SK-N-SH (cell line): Measurements from ENCODE around the gene PPP2R3A. TPM values are rescaled to one million over a fixed set of nuclear protein-coding genes. Genes with fewer than 3 reads are reported as not detected.

ENCODE experiments used
- CTCF ChIA-PET: fragments of 300-600, 350-600 bp; formaldehyde crosslinking; extraction: SDS; loops from one replicate; lab custom pipeline; 2021; lab: Yijun Ruan, JAX
- POLR2A ChIA-PET: fragments of 350-600 bp; sonication (Branson Sonifier 250); formaldehyde crosslinking; extraction: SDS; loops from one replicate; lab custom pipeline; 2020; ENCODE audit warnings: antibody characterized with exemption, inconsistent platforms; lab: Yijun Ruan, JAX
- DNase-seq: peaks from one replicate; pipeline ENCODE4 v3.0.0; 2012
- H2AFZ ChIP-seq: fragments of 200-600 bp; sonication (generic); 2 replicates; pipeline ENCODE4 v1.8.1; 2016; ENCODE audit warnings: antibody characterized with exemption, mild to moderate bottlenecking, low read depth
- H3F3A ChIP-seq: fragments of 200-600 bp; sonication (generic); replicated peaks from 2 replicates; pipeline ENCODE3; 2016; ENCODE audit warnings: antibody characterized with exemption, mild to moderate bottlenecking; ENCODE audit not compliant: insufficient read depth
- H3K27ac ChIP-seq, 2 experiments: fragments of 200-500 bp in 1 of 2; fragments of 200-600 bp in 1 of 2; sonication (Bioruptor generic) in 1 of 2; sonication (generic), shearing (Covaris generic) in 1 of 2; 2 replicates each; pipeline versions ENCODE4 v1.5.1 to v1.6.1; 2014 to 2016; ENCODE audit warnings: low read depth in 2 of 2, inconsistent platforms in 1 of 2, low read length in 1 of 2, mild to moderate bottlenecking in 1 of 2, mixed read lengths in 1 of 2
- H3K27me3 ChIP-seq: fragments of 200-600 bp; sonication (generic), shearing (Covaris generic); 2 replicates; pipeline ENCODE4 v1.6.1; 2016; ENCODE audit warnings: mixed run types; ENCODE audit not compliant: insufficient read depth
- H3K36me3 ChIP-seq, 2 experiments: fragments of 200-500 bp in 1 of 2; fragments of 200-600 bp in 1 of 2; sonication (Bioruptor generic) in 1 of 2; sonication (generic) in 1 of 2; replicated peaks in 1 of 2; 2 replicates each; pipeline versions ENCODE3 to v1.5.1; 2014 to 2016; ENCODE audit warnings: low read length in 1 of 2, mild to moderate bottlenecking in 1 of 2; ENCODE audit not compliant: insufficient read depth in 2 of 2, control insufficient read depth in 1 of 2
- H3K4me1 ChIP-seq, 2 experiments: fragments of 200-500 bp in 1 of 2; fragments of 200-600 bp in 1 of 2; sonication (Bioruptor generic) in 1 of 2; sonication (generic), shearing (Covaris generic) in 1 of 2; 2 replicates each; pipeline versions ENCODE4 v1.5.1 to v1.6.1; 2014 to 2016; ENCODE audit warnings: low read depth in 1 of 2, low read length in 1 of 2, mixed run types in 1 of 2; ENCODE audit not compliant: insufficient read depth in 2 of 2, control insufficient read depth in 1 of 2
- H3K4me2 ChIP-seq: fragments of 200-600 bp; sonication (generic), shearing (Covaris generic); 2 replicates; pipeline ENCODE4 v1.6.1; 2017; ENCODE audit warnings: mixed run types
- H3K4me3 ChIP-seq, 2 experiments: fragments of 200-500 bp in 1 of 2; fragments of 200-600 bp in 1 of 2; sonication (Bioruptor generic) in 1 of 2; sonication (generic), shearing (Covaris generic) in 1 of 2; 2 replicates each; pipeline versions ENCODE4 v1.5.1 to v1.8.1; 2014 to 2016; ENCODE audit warnings: low read depth in 2 of 2, inconsistent platforms in 1 of 2, low read length in 1 of 2, mild to moderate bottlenecking in 1 of 2, mixed read lengths in 1 of 2, moderate library complexity in 1 of 2
- H3K79me2 ChIP-seq: fragments of 200-600 bp; sonication (generic); 2 replicates; pipeline ENCODE4 v1.8.1; 2017; ENCODE audit warnings: mild to moderate bottlenecking; ENCODE audit not compliant: insufficient read depth
- H3K9ac ChIP-seq: fragments of 200-600 bp; sonication (generic); 2 replicates; pipeline ENCODE4 v1.6.1; 2017; ENCODE audit warnings: mixed run types
- H3K9me2 ChIP-seq: fragments of 200-600 bp; sonication (generic); 2 replicates; pipeline ENCODE4 v1.6.1; 2017; ENCODE audit warnings: mixed run types
- H3K9me3 ChIP-seq: fragments of 200-600 bp; sonication (generic); 2 replicates; pipeline ENCODE4 v1.6.1; 2017; ENCODE audit warnings: mixed run types, mild to moderate bottlenecking, moderate library complexity
- H4K20me1 ChIP-seq: fragments of 200-600 bp; sonication (generic); 2 replicates; pipeline ENCODE4 v1.6.1; 2017; ENCODE audit warnings: mild to moderate bottlenecking, mixed run types; ENCODE audit not compliant: insufficient read depth
- CHD2 ChIP-seq: fragments of 150-350 bp; IDR thresholded peaks from 2 replicates; pipeline ENCODE4 v1.6.1; 2018; ENCODE audit warnings: low read length; ENCODE audit not compliant: partially characterized antibody
- EP300 ChIP-seq, 2 experiments: IDR thresholded peaks; 2 replicates each; pipeline versions ENCODE4 v1.4.0 to v1.6.1; 2012; ENCODE audit warnings: borderline replicate concordance in 1 of 2, low read depth in 1 of 2, low read length in 1 of 2
- FOSL2 ChIP-seq: IDR thresholded peaks from 2 replicates; pipeline ENCODE4 v1.4.0; 2012; ENCODE audit warnings: low read depth, mild to moderate bottlenecking, moderate library complexity, borderline replicate concordance
- FOXJ3 ChIP-seq: sonication (generic); formaldehyde crosslinking; IDR thresholded peaks from 2 replicates; pipeline ENCODE4 v1.5.1; 2020; ENCODE audit warnings: mild to moderate bottlenecking, missing genetic modification reagents
- GABPA ChIP-seq: IDR thresholded peaks from 2 replicates; pipeline ENCODE4 v1.4.0; 2012; ENCODE audit warnings: low read depth, mild to moderate bottlenecking
- GATA2 ChIP-seq: sonication (generic); formaldehyde crosslinking; IDR thresholded peaks from 2 replicates; pipeline ENCODE4 v1.5.0; 2020; ENCODE audit warnings: mild to moderate bottlenecking, missing genetic modification reagents
- JUND ChIP-seq: IDR thresholded peaks from 2 replicates; pipeline ENCODE4 v1.4.0; 2012
- MEF2A ChIP-seq: IDR thresholded peaks from 2 replicates; pipeline ENCODE4 v1.4.0; 2012; ENCODE audit warnings: low read depth, borderline replicate concordance
- MXI1 ChIP-seq: IDR thresholded peaks from 2 replicates; pipeline ENCODE4 v1.6.1; 2012; ENCODE audit warnings: mild to moderate bottlenecking, low read depth, low read length, improper control_type of control experiment
- NFIC ChIP-seq: IDR thresholded peaks from 2 replicates; pipeline ENCODE4 v1.4.0; 2012; ENCODE audit warnings: borderline replicate concordance
- NRF1 ChIP-seq: IDR thresholded peaks from 2 replicates; pipeline ENCODE4 v1.6.1; 2012; ENCODE audit warnings: low read depth, mild to moderate bottlenecking, low read length
- RAD21 ChIP-seq: IDR thresholded peaks from 2 replicates; pipeline ENCODE4 v1.6.1; 2012; ENCODE audit warnings: mild to moderate bottlenecking, low read length
- RCOR1 ChIP-seq: fragments of 150-350 bp; IDR thresholded peaks from 2 replicates; pipeline ENCODE4 v1.6.1; 2017; ENCODE audit warnings: antibody characterized with exemption, low read length
- RFX5 ChIP-seq: IDR thresholded peaks from 2 replicates; pipeline ENCODE4 v1.6.1; 2012; ENCODE audit warnings: mild to moderate bottlenecking, improper control_type of control experiment, low read length
- TAF1 ChIP-seq: IDR thresholded peaks from 2 replicates; pipeline ENCODE4 v1.6.1; 2012; ENCODE audit warnings: low read depth, mild to moderate bottlenecking, low read length, moderate library complexity, borderline replicate concordance
- TCF12 ChIP-seq: IDR thresholded peaks from 2 replicates; pipeline ENCODE4 v1.4.0; 2012
- TEAD4 ChIP-seq: IDR thresholded peaks from 2 replicates; pipeline ENCODE4 v1.4.0; 2012; ENCODE audit warnings: mild to moderate bottlenecking, borderline replicate concordance; ENCODE audit not compliant: insufficient read depth
- YY1 ChIP-seq: IDR thresholded peaks from 2 replicates; pipeline ENCODE4 v1.4.0; 2012; ENCODE audit warnings: low read depth, mild to moderate bottlenecking
- polyA plus RNA-seq, 3 experiments: library from polyadenylated mRNA; depleted of rRNA; stranded (reverse); fragments of >200 nt; gene quantifications; 2 replicates each; pipeline ENCODE4 v1.2.3, GENCODE V29; 2012
- TF ChIP-seq, protein P1 (sequence below): IDR thresholded peaks from 2 replicates; pipeline ENCODE4; 2012
- TF ChIP-seq, protein P2 (sequence below): IDR thresholded peaks from 2 replicates; pipeline ENCODE4 v1.6.1; 2012; ENCODE audit warnings: mild to moderate bottlenecking, low read depth, low read length, moderate library complexity
- TF ChIP-seq, protein P3 (sequence below): IDR thresholded peaks from 2 replicates; pipeline ENCODE4 v1.4.0; 2012; ENCODE audit warnings: low read depth, borderline replicate concordance
- TF ChIP-seq, protein P4 (sequence below): fragments of 150-350 bp; IDR thresholded peaks from 2 replicates; pipeline ENCODE4 v1.6.1; 2016; ENCODE audit warnings: mild to moderate bottlenecking, low read depth, low read length
- TF ChIP-seq, protein P5 (sequence below): fragments of 200-600 bp; sonication (generic); IDR thresholded peaks from 2 replicates; pipeline ENCODE4 v1.6.1; 2017; ENCODE audit warnings: antibody characterized with exemption, mild to moderate bottlenecking, moderate library complexity
- TF ChIP-seq, protein P6 (sequence below): IDR thresholded peaks from 2 replicates; pipeline ENCODE4 v1.4.0; 2012; ENCODE audit warnings: low read depth
- TF ChIP-seq, protein P7 (sequence below): IDR thresholded peaks from 2 replicates; pipeline ENCODE4 v1.4.0; 2012; ENCODE audit warnings: low read depth, borderline replicate concordance

Gene PPP2R3A
- polyA plus RNA-seq, 1 of the 3 experiments (the other 2 are of a cell fraction): 3.9 TPM

DNA sequence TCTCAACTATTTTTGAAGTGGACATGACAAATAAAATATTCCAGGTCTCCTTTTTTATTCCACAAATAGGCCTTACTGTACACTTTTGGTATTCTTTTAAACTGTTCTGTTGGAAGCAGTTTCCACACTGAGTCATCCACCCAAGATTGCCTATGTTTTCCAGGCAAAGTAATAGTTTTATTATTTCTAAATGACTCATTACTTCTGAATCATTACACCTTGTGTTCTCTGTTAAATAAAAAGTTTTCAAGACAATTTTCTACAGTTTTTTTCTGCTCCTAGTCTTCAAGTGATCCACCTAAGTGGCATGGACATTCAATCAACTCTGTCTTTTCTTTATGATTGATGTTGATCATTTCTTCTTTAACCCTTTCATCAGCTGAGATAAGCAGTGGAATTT is 26.5 kb downstream of the PPP2R3A start:
- Histone ChIP-seq H2AFZ (no peak overlapping the region), H3F3A (peaks cover 33% of the 10 kb centered on the region), H3K36me3 (no peaks in the 10 kb centered on the region), H3K9me3 (no peaks in the 10 kb centered on the region), H3K27me3 (no peaks in the 10 kb centered on the region), H4K20me1 (no peaks in the 10 kb centered on the region), H3K9me2 (no peaks in the 10 kb centered on the region), H3K79me2 (peaks cover 89% of the 10 kb centered on the region), H3K4me2 (peak overlapping the region; percentile 16; the same call in 1 of the 2 replicates), H3K9ac (no peak overlapping the region), H3K4me1 (peaks cover 4 to 19% of the 10 kb centered on the region in 2 experiments; a peak in 3 of 4 replicates), H3K27ac (peak overlapping the region; percentile 22 to 94; a peak in 3 of 4 replicates), H3K4me3 (no peak overlapping the region)
- ChIA-PET CTCF (no interaction called here), POLR2A (no interaction called here)
- DNase-seq: no peak
- peak; percentile 97 for TF ChIP-seq FOSL2
- TF ChIP-seq, protein P1, sequence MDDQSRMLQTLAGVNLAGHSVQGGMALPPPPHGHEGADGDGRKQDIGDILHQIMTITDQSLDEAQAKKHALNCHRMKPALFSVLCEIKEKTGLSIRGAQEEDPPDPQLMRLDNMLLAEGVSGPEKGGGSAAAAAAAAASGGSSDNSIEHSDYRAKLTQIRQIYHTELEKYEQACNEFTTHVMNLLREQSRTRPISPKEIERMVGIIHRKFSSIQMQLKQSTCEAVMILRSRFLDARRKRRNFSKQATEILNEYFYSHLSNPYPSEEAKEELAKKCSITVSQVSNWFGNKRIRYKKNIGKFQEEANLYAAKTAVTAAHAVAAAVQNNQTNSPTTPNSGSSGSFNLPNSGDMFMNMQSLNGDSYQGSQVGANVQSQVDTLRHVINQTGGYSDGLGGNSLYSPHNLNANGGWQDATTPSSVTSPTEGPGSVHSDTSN: peak; percentile 81
- TF ChIP-seq, protein P2, sequence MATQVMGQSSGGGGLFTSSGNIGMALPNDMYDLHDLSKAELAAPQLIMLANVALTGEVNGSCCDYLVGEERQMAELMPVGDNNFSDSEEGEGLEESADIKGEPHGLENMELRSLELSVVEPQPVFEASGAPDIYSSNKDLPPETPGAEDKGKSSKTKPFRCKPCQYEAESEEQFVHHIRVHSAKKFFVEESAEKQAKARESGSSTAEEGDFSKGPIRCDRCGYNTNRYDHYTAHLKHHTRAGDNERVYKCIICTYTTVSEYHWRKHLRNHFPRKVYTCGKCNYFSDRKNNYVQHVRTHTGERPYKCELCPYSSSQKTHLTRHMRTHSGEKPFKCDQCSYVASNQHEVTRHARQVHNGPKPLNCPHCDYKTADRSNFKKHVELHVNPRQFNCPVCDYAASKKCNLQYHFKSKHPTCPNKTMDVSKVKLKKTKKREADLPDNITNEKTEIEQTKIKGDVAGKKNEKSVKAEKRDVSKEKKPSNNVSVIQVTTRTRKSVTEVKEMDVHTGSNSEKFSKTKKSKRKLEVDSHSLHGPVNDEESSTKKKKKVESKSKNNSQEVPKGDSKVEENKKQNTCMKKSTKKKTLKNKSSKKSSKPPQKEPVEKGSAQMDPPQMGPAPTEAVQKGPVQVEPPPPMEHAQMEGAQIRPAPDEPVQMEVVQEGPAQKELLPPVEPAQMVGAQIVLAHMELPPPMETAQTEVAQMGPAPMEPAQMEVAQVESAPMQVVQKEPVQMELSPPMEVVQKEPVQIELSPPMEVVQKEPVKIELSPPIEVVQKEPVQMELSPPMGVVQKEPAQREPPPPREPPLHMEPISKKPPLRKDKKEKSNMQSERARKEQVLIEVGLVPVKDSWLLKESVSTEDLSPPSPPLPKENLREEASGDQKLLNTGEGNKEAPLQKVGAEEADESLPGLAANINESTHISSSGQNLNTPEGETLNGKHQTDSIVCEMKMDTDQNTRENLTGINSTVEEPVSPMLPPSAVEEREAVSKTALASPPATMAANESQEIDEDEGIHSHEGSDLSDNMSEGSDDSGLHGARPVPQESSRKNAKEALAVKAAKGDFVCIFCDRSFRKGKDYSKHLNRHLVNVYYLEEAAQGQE: no peak
- TF ChIP-seq GATA2: no peak
- peak in 1 of 2 experiments; percentile 82; a peak in 1 of 4 replicates for TF ChIP-seq EP300 (IDR thresholded peaks at IDR 0.05; ENCODE audit: borderline replicate concordance in 1 of 2, low read depth in 1 of 2, low read length in 1 of 2)
- TF ChIP-seq TAF1: no peak
- TF ChIP-seq TEAD4: no peak
- no peak for TF ChIP-seq YY1
- TF ChIP-seq, protein P3, sequence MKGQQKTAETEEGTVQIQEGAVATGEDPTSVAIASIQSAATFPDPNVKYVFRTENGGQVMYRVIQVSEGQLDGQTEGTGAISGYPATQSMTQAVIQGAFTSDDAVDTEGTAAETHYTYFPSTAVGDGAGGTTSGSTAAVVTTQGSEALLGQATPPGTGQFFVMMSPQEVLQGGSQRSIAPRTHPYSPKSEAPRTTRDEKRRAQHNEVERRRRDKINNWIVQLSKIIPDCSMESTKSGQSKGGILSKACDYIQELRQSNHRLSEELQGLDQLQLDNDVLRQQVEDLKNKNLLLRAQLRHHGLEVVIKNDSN: no peak
- TF ChIP-seq, protein P4, sequence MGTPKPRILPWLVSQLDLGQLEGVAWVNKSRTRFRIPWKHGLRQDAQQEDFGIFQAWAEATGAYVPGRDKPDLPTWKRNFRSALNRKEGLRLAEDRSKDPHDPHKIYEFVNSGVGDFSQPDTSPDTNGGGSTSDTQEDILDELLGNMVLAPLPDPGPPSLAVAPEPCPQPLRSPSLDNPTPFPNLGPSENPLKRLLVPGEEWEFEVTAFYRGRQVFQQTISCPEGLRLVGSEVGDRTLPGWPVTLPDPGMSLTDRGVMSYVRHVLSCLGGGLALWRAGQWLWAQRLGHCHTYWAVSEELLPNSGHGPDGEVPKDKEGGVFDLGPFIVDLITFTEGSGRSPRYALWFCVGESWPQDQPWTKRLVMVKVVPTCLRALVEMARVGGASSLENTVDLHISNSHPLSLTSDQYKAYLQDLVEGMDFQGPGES: no peak
- TF ChIP-seq, protein P5, sequence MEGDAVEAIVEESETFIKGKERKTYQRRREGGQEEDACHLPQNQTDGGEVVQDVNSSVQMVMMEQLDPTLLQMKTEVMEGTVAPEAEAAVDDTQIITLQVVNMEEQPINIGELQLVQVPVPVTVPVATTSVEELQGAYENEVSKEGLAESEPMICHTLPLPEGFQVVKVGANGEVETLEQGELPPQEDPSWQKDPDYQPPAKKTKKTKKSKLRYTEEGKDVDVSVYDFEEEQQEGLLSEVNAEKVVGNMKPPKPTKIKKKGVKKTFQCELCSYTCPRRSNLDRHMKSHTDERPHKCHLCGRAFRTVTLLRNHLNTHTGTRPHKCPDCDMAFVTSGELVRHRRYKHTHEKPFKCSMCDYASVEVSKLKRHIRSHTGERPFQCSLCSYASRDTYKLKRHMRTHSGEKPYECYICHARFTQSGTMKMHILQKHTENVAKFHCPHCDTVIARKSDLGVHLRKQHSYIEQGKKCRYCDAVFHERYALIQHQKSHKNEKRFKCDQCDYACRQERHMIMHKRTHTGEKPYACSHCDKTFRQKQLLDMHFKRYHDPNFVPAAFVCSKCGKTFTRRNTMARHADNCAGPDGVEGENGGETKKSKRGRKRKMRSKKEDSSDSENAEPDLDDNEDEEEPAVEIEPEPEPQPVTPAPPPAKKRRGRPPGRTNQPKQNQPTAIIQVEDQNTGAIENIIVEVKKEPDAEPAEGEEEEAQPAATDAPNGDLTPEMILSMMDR: no peak
- no peak; the same call in 1 of the 2 replicates for TF ChIP-seq GABPA
- TF ChIP-seq NFIC: peak; percentile 58; the same call in 1 of the 2 replicates
- TF ChIP-seq, protein P6, sequence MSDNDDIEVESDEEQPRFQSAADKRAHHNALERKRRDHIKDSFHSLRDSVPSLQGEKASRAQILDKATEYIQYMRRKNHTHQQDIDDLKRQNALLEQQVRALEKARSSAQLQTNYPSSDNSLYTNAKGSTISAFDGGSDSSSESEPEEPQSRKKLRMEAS: no peak
- no peak for TF ChIP-seq FOXJ3 (CRISPR knock-in tag)
- TF ChIP-seq CHD2: no peak
- TF ChIP-seq MEF2A: peak; percentile 96
- TF ChIP-seq MXI1: no peak
- TF ChIP-seq NRF1: no peak
- TF ChIP-seq RFX5: no peak
- TF ChIP-seq, protein P7, sequence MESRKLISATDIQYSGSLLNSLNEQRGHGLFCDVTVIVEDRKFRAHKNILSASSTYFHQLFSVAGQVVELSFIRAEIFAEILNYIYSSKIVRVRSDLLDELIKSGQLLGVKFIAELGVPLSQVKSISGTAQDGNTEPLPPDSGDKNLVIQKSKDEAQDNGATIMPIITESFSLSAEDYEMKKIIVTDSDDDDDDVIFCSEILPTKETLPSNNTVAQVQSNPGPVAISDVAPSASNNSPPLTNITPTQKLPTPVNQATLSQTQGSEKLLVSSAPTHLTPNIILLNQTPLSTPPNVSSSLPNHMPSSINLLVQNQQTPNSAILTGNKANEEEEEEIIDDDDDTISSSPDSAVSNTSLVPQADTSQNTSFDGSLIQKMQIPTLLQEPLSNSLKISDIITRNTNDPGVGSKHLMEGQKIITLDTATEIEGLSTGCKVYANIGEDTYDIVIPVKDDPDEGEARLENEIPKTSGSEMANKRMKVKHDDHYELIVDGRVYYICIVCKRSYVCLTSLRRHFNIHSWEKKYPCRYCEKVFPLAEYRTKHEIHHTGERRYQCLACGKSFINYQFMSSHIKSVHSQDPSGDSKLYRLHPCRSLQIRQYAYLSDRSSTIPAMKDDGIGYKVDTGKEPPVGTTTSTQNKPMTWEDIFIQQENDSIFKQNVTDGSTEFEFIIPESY: no peak
- TF ChIP-seq JUND: peak; percentile 95
- TF ChIP-seq TCF12: peak; percentile 88
- no peak for TF ChIP-seq RAD21
- no peak for TF ChIP-seq RCOR1
